ENCODE data around the gene PNKP. TPM values are rescaled to one million over a fixed set of nuclear protein-coding genes. Genes with fewer than 3 reads are reported as not detected.

PNKP gene
- total and polyA plus RNA-seq, 9 of the 15 experiments (the other 6 are each of a cell fraction or from before 2014, with no cell fraction given): 2.8 to 85.4 (median 25.3) TPM

GRCh38 chr19:49866933-49867782, at the start of gene PNKP (continued):
- TF ChIP-seq MYC (IDR thresholded peaks at IDR 0.05; ENCODE audit: low read depth, low read length) (peak; percentile 86), MYC (CRISPR knock-in tag; IDR thresholded peaks at IDR 0.05; ENCODE audit: borderline replicate concordance, low read depth) (peak; percentile 74; the same call in 1 of the 2 replicates), NFXL1 (CRISPR knock-in tag; IDR thresholded peaks at IDR 0.05) (no peak), PKNOX1 (IDR thresholded peaks at IDR 0.05) (peak; percentile 62; the same call in 1 of the 2 replicates), CREB5 (CRISPR knock-in tag; IDR thresholded peaks at IDR 0.05) (no peak), MXI1 (IDR thresholded peaks at IDR 0.05; ENCODE audit: low read depth, low read length) (peak; percentile 62), REST (IDR thresholded peaks at IDR 0.05; ENCODE audit: borderline replicate concordance) (peak; percentile 71), REST (CRISPR knock-in tag; IDR thresholded peaks at IDR 0.05; ENCODE audit: low read depth) (no peak), MAFG (tag; conservative IDR thresholded peaks at IDR 0.05) (no peak), NBN (IDR thresholded peaks at IDR 0.05; ENCODE audit: low read depth) (peak; percentile 31; the same call in 1 of the 2 replicates), L3MBTL2 (IDR thresholded peaks at IDR 0.05) (peak; percentile 70; the same call in 1 of the 2 replicates), SMAD1 (IDR thresholded peaks at IDR 0.05; ENCODE audit: low read depth, low read length, partially characterized antibody) (no peak), ZC3H11A (IDR thresholded peaks at IDR 0.05; ENCODE audit: low read depth, low read length) (no peak), ZBTB12 (CRISPR knock-in tag; IDR thresholded peaks at IDR 0.05) (peak; percentile 80), TOE1 (IDR thresholded peaks at IDR 0.05; ENCODE audit: borderline replicate concordance) (peak; percentile 72; the same call in 1 of the 2 replicates), TOE1 (CRISPR knock-in tag; IDR thresholded peaks at IDR 0.05; ENCODE audit: borderline replicate concordance, low read depth) (no peak; the same call in 1 of the 2 replicates)
